ENCODE measurements around the gene PPIL1. TPM values are rescaled to one million over a fixed set of nuclear protein-coding genes. Genes with fewer than 3 reads are reported as not detected.
"Not testable (repeated sequence)": the region's sequence is repeated elsewhere in the genome, so short reads cannot be mapped to it uniquely, and the experiment has no call there.

PPIL1 gene
- total RNA-seq, 3 donors from 2014 or later: 7.2 to 14.2 (median 10.5) TPM

DNA sequence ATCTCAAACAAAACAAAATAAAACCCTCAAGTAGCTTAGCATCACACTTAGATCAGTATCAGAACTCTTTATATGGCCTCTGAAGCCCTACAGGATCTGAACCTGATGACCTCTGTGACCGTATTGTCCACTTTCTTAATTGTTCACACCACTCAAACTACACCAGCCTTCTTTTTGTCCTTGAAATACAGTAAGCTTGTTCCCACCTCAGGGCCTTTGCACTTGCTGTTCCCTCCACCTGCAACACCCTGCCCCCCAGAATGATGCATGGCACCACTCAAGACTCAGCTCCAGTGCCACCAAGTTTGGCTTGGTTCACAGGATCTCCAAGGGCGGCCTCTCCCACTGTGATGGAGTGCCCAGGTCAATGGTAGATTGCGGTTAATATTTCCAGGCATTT is 61.1 kb downstream of the PPIL1 start:
- H3K4me3 ChIP-seq: no peak overlapping the region
- intact Hi-C loops (cut with DNase I, micrococcal nuclease): no loop called here
- no peak for DNase-seq
- H3K4me1 ChIP-seq (ENCODE audit: low read depth): no peaks in the 10 kb centered on the region
- TF ChIP-seq, protein P1, sequence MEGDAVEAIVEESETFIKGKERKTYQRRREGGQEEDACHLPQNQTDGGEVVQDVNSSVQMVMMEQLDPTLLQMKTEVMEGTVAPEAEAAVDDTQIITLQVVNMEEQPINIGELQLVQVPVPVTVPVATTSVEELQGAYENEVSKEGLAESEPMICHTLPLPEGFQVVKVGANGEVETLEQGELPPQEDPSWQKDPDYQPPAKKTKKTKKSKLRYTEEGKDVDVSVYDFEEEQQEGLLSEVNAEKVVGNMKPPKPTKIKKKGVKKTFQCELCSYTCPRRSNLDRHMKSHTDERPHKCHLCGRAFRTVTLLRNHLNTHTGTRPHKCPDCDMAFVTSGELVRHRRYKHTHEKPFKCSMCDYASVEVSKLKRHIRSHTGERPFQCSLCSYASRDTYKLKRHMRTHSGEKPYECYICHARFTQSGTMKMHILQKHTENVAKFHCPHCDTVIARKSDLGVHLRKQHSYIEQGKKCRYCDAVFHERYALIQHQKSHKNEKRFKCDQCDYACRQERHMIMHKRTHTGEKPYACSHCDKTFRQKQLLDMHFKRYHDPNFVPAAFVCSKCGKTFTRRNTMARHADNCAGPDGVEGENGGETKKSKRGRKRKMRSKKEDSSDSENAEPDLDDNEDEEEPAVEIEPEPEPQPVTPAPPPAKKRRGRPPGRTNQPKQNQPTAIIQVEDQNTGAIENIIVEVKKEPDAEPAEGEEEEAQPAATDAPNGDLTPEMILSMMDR (IDR thresholded peaks at IDR 0.05): no peak
- no peaks in the 10 kb centered on the region for H3K36me3 ChIP-seq (ENCODE audit: low read depth)
- H3K9me3 ChIP-seq: no peaks in the 10 kb centered on the region
- no peak for ATAC-seq

DNA sequence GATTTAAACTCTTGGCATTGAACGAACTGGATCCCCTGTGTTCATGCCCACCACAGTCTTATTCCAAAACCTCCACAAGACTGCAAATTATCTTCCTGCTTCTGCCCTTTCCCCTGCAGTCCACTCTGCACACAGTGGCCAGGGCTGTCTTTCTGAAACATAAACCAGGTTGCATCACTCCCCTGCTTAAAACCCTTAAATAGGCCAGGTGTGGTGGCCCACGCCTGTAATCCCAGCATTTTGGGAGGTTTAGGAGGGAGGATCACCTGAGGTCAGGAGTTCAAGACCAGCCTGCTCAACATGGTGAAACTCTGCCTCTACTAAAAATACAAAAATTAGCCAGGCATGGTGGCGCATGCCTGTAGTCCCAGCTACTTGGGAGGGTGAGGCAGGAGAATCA is 61.6 kb downstream of the PPIL1 start:
- H3K36me3 ChIP-seq (ENCODE audit: low read depth); intact Hi-C loops (cut with DNase I, micrococcal nuclease); DNase-seq; ATAC-seq; H3K9me3 ChIP-seq; H3K4me1 ChIP-seq (ENCODE audit: low read depth); H3K4me3 ChIP-seq: not testable (repeated sequence)

DNA sequence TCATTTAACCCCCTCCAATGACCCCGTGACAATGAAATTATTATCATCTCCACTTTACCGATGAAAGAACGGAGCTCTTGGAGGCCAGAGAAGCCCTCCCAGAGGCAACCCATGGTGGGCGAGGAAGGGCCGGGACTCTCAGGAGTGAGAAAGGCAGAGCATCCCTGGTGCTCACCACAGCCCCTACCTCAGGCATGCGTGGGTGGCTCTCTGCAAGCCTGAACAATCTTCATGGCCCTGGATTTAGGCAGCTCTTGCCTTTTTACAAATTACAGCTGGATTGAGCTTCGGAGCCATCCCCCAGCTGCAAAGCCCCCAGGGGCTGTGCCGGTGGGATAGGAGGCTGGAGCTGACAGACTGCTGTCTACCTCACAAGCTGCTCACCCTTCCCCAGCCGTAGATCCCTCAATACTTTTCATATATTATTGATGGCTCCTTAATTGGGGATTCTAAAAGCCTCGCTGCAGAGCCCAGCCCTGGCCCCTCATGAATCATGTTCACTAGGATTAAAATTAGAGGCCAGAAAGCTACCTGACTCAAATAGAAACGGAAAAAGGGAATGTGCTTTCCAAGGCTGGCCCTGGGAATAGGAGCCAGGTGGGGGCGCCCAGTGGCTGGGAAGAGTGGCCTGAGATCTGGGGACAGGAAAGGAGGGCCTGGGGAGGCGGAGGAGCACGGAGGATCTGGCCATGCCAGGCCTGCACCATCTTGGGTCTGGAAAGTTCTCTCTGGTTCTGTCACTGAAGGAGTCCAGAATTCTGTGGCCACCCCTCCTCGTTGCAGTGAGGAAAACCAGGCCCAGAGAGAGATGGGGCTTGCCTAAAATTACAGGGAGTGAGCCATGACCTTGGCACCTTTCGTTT is 64.4 kb downstream of the PPIL1 start:
- no peak for ATAC-seq
- H3K36me3 ChIP-seq (ENCODE audit: low read depth): no peaks in the 10 kb centered on the region
- no peak for DNase-seq
- H3K4me1 ChIP-seq (ENCODE audit: low read depth): no peaks in the 10 kb centered on the region
- intact Hi-C loops (cut with DNase I, micrococcal nuclease): no loop called here
- no peaks in the 10 kb centered on the region for H3K9me3 ChIP-seq
- no peak overlapping the region for H3K4me3 ChIP-seq
- TF ChIP-seq, protein P1 (IDR thresholded peaks at IDR 0.05): no peak

DNA sequence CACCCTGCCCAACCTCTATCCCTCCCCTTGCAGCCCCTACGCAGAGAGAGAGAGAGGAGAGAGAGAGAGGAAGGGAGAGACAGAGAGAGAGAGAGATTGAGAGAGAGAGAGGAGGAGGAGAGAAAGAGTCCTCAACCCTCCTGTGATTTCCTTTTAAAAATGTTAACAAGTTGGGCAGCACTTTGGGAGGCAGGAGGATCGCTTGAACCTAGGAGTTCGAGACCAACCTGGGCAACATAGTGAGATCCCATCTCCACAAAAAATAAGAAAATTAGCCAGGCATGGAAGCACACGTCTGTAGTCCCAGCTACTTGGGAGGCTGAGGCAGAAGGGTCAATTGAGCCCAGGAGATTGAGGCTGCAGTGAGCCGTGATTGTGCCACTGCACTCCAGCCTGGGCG is 65.4 kb downstream of the PPIL1 start:
- Histone ChIP-seq H3K4me3 (no peak overlapping the region), H3K4me1 (ENCODE audit: low read depth) (no peaks in the 10 kb centered on the region), H3K9me3 (no peaks in the 10 kb centered on the region), H3K36me3 (ENCODE audit: low read depth) (no peaks in the 10 kb centered on the region)
- ATAC-seq: no peak
- TF ChIP-seq, protein P1 (IDR thresholded peaks at IDR 0.05): no peak
- intact Hi-C loops (cut with DNase I, micrococcal nuclease): no loop called here
- DNase-seq: no peak

DNA sequence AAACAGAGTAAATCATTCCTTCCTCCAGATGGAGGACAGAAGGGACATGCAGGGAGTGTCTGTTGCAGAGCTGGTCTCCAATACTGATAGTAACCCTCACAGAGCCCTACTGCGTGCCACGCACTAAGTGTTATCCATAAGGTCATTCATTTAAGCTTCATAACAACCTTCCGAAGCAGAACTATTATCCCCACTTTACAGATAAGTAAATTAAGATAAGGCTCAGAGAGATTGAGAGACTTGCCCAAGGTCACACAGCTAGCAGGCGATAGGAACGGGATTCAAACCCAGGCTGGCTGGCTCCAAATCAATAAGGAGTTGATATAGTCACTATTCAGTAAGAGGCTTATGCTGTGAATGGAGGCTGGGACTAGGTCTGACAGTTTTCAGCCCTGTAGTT is 66.0 kb downstream of the PPIL1 start:
- no peak for DNase-seq
- Histone ChIP-seq H3K9me3 (no peaks in the 10 kb centered on the region), H3K36me3 (ENCODE audit: low read depth) (no peaks in the 10 kb centered on the region), H3K4me1 (ENCODE audit: low read depth) (no peaks in the 10 kb centered on the region), H3K4me3 (no peak overlapping the region)
- intact Hi-C loops (cut with DNase I, micrococcal nuclease): no loop called here
- TF ChIP-seq, protein P1 (IDR thresholded peaks at IDR 0.05): no peak
- ATAC-seq: no peak

DNA sequence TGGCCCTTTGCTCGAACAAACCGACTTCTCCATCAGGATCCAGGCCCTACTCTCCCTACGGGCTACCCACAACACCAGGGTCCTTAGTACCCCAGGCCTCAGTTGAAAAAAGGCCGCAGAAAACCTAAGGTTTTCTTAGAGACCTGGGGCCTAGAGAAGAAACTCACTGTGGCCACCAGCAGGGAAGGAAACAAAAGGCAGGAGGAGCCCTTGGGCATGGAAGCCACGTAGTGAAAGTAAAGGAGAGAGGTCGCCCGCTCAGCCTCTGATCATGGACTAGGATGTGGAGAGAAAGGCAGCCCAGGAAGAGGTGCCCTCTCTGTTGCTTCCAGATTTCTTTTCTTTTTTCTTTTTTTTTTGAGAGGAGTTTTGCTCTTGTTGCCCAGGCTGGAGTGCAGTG is 66.9 kb downstream of the PPIL1 start:
- ATAC-seq (no peak), DNase-seq (no peak)
- Histone ChIP-seq H3K4me3 (no peak overlapping the region), H3K4me1 (ENCODE audit: low read depth) (no peaks in the 10 kb centered on the region), H3K36me3 (ENCODE audit: low read depth) (no peaks in the 10 kb centered on the region), H3K9me3 (no peaks in the 10 kb centered on the region)
- TF ChIP-seq, protein P1 (IDR thresholded peaks at IDR 0.05): no peak
- intact Hi-C loops (cut with DNase I, micrococcal nuclease): no loop called here
